ENCODE data around the gene MBNL2.

DNA sequence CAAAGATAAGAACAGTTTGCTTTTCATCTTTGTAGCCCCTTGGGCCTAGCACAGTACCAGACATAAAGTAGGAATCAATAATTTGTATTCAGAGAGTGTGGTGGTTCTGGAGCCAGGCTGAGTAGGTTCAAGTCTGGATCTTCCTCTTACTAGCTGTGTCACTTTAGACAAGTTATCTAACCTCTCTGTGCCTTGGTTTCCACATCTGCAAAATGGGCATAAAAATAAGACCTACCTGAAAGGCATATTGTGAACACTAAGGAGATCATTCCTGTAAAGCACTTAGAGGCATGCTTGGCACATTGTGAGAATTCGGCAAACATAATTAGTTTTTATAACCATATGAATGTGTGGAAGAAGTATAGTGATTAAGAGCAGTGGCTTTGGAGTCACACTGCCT is 95.8 kb downstream of the MBNL2 start:
- TF ChIP-seq POLR2AphosphoS5 (IDR thresholded peaks at IDR 0.05) (no peak), POLR2A (IDR thresholded peaks at IDR 0.05) (no peak)
- TF ChIP-seq, protein P1, sequence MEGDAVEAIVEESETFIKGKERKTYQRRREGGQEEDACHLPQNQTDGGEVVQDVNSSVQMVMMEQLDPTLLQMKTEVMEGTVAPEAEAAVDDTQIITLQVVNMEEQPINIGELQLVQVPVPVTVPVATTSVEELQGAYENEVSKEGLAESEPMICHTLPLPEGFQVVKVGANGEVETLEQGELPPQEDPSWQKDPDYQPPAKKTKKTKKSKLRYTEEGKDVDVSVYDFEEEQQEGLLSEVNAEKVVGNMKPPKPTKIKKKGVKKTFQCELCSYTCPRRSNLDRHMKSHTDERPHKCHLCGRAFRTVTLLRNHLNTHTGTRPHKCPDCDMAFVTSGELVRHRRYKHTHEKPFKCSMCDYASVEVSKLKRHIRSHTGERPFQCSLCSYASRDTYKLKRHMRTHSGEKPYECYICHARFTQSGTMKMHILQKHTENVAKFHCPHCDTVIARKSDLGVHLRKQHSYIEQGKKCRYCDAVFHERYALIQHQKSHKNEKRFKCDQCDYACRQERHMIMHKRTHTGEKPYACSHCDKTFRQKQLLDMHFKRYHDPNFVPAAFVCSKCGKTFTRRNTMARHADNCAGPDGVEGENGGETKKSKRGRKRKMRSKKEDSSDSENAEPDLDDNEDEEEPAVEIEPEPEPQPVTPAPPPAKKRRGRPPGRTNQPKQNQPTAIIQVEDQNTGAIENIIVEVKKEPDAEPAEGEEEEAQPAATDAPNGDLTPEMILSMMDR (IDR thresholded peaks at IDR 0.05): no peak

Measured in breast epithelium (tissue), 3 donors.